Amygdala (tissue), 56 donors: ENCODE data around the gene GDF2.
A peak's percentile ranks its signal among the peaks of the same experiment; 100 is the strongest.

Source experiments
- DNase-seq, 56 donors: peaks; one replicate each; lab custom pipeline; 2025; lab: John Stamatoyannopoulos, UW

GDF2 gene

GRCh38 chr10:47311193-47311931 lies 10.9 kb upstream of the GDF2 start:
- DNase-seq: no peak

DNA sequence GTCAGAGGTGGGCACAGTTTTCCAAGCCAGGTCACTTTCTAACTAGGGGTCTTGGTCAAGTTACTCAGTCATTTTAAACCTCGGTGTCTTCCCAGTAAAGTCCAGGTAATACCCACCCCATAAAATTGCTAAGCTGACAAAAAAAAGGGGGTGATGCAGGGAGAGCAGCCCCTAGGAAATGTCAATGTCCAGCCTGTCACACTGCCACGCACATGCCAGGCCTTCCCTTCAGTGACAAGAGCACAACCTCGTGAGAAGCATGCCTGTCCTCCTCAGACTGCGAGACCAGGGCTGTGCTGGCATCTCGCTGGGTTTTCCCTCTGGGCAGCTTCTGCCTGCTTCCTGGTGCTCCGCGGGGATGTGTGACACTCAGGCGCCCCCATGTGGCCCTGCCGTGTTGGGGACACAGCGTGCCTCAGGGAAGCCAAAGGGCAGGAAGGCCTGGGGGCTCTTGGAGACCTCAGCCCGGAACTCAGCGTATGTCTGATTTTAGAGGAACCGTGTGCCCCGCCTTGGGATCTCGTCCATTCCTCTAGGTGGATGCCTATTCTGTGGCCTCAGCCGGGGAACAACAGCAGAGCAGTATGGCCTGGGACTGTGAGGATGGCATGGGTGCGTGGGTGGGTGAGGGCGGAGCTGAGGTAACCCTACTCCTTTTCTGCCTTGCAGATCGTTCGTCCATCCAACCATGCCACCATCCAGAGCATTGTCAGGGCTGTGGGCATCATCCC lies 10.2 kb upstream of the GDF2 start:
- peak in 54 of 56 donors; percentile 10 to 87 (median 60) for DNase-seq

GRCh38 chr10:47312663-47312995 lies 9.6 kb upstream of the GDF2 start:
- DNase-seq: no peak

DNA sequence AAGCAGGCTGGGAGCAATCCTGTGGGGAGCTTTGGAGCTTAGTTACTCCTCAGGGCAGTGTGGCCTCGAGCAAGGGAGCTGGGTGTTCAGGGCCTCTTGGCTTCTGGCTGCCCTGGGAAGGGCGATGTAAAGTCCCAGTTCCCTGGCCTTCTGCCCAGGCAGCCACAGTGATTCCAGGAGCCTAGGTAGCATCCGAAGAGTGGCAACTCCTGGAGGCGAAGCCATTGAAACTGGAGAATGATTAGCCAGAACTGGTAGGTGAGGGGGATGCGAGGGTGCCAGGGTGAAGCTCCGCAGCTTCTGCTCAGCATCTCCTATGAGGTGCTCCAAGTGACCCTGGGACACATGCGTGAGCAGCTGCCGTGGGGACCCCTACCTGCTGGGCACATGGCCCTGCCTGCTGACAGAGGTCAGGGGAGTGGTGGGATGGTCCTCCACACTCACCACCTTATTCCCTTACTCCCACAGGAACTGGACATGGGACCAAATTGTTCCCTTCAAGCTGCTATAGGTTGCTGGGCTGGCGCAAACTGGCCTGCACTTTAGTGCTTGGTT lies 7.8 kb upstream of the GDF2 start:
- no peak for DNase-seq

- no peak for DNase-seq
Observed at GRCh38 chr10:47315421-47315820, 6.8 kb upstream of the GDF2 start.

- DNase-seq: no peak
Observed at GRCh38 chr10:47316131-47316530, 6.1 kb upstream of the GDF2 start.

DNA sequence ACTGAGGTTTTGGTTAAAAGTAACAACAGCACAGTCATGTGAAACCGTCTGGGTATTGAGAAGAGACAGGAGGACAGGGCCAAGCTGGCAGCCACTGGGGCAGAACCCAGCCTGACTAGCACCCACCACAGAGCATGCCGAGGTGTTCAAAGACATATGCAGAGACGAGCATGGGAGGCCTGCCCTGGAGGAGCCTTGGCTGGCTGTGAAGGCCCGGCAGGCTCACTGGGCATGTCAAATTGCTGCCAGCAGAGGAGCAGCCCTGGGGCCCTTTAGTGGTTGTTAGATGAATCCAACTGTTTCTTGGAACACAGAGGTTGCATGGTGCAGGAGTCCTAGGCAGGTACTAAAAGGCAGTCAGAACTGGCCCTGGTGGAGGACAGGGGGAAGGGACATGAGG lies 5.0 kb upstream of the GDF2 start:
- no peak for DNase-seq

GRCh38 chr10:47318706-47319105 lies 3.5 kb upstream of the GDF2 start:
- no peak for DNase-seq

- no peak for DNase-seq
Observed at GRCh38 chr10:47319784-47320183, 2.5 kb upstream of the GDF2 start.

- DNase-seq: no peak
Observed at GRCh38 chr10:47320812-47321211, 1.4 kb upstream of the GDF2 start.

GRCh38 chr10:47321521-47322195 lies 596 bp upstream of the GDF2 start:
- DNase-seq: no peak

DNA sequence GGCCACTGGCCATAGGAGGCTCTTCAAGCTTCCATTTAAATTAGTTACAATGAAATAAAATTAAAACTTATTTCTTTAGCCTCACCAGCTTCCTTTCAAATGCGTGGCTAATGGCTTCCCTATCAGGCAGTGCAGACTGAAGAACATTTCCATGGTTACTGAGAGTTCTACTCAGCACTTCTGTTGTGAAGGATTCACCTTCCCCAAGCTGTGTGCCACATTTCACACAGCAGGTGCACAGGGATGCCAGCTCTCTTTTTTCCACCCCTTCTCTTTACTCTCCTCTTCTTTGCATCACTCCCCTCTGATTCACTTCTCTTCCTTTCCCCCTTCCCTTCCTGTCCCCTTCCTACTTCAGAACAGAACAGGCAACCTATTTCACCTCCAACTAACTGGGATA lies 833 bp downstream of the GDF2 start:
- no peak for DNase-seq

DNA sequence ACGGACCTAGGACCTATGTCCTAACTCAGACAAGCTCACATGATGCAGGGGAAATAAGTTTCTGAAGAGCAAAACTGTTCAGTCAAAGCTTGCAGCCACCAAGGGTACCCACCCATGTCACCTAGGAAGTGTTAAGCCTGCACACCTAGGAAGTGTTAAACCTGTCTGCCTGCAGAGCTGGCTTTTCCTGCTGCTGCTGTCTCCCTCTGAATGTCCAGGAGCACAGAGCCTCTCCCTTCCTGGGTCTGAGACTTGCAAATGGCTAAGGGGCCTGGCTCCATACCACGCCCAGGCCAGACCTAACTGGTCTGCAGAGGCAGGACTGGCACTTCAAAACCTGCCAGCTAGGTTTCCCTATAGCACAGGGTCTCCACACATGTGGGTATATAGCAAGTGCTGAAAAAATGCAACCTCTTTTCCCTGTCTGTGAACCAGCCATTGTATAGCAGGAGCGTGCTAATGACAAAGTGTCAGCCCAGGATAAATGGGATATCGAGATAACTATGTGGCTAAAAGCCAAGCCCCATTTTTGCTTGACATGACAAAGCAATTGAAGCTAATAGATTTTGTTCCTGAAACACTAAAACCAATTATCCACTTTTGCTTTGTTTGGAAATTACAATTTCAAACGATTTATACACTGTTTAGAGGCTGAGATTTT lies 1.5 kb downstream of the GDF2 start:
- DNase-seq: no peak

DNA sequence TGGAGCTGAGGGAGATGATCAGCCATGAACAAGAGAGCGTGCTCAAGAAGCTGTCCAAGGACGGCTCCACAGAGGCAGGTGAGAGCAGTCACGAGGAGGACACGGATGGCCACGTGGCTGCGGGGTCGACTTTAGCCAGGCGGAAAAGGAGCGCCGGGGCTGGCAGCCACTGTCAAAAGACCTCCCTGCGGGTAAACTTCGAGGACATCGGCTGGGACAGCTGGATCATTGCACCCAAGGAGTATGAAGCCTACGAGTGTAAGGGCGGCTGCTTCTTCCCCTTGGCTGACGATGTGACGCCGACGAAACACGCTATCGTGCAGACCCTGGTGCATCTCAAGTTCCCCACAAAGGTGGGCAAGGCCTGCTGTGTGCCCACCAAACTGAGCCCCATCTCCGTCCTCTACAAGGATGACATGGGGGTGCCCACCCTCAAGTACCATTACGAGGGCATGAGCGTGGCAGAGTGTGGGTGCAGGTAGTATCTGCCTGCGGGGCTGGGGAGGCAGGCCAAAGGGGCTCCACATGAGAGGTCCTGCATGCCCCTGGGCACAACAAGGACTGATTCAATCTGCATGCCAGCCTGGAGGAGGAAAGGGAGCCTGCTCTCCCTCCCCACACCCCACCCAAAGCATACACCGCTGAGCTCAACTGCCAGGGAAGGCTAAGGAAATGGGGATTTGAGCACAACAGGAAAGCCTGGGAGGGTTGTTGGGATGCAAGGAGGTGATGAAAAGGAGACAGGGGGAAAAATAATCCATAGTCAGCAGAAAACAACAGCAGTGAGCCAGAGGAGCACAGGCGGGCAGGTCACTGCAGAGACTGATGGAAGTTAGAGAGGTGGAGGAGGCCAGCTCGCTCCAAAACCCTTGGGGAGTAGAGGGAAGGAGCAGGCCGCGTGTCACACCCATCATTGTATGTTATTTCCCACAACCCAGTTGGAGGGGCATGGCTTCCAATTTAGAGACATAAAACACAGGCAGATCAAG lies 3.3 kb downstream of the GDF2 start:
- no peak for DNase-seq

DNA sequence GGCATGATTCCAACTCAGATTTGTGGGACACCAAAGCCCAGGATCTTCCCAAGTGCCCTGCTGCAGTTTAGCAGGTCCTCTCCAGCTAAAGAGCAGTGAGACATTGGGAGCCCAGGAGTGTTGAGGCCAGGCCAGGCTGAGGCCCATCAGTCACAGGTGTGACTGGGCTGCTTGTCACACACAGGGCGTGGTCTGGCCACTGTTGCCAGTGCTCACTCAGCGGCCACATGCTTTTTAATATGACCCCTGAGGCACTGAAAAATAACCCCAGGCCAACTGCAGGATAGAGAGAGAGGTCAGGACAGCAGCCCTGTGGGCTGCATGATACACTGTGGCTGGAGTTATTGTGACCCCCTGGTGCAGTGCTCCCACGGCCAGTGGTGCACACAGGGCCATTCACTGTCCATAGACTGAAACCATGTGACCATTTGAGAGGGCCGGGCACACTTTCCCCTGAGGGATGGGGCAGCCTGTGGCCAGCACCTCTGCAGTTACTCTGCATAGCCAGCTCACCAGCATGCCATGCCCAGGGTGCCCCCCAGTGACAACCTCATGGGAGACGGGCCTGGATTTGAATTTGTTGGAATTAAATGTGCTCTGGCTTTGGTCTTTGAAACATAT lies 4.2 kb downstream of the GDF2 start:
- DNase-seq: no peak

GRCh38 chr10:47326927-47327330 lies 4.7 kb downstream of the GDF2 start:
- no peak for DNase-seq

DNA sequence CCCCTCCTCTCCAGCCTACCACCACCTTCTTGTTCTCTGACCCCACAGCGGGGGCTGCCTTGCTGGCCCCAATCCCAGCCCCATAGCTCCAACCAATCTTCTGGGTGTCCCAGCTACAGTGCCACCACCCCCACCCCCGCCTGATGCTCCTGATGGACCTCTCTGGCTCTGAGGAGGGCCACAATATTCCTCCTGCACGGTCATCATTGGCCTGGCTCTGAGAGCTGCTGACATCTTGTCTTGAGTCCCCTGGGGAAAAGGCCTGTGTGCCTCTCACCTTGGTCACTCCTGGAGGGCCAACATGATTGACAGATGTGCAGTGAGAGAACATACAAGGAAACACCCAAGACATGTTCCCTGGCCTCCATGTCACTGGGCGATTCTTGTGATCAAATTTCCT lies 7.6 kb downstream of the GDF2 start:
- no peak for DNase-seq

DNA sequence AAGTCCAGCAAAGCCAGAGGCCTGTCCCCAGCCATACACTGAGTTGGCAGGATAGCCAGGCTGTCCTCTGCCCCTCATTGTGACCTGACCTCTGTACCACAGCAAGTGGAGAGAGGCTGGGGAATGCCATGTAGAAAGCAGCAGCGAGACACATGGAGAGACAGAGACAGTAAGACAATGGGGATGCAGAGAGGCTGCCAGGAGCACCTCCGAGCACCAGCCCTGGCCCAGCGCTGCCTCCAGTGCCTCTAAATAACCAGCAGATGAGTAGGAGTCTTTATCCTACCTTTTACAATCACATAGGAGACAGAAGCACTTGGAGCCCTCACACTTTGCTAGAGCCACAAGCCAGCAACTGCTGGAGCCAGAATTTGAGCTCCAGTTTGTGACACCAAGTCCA lies 8.1 kb downstream of the GDF2 start:
- no peak for DNase-seq

DNA sequence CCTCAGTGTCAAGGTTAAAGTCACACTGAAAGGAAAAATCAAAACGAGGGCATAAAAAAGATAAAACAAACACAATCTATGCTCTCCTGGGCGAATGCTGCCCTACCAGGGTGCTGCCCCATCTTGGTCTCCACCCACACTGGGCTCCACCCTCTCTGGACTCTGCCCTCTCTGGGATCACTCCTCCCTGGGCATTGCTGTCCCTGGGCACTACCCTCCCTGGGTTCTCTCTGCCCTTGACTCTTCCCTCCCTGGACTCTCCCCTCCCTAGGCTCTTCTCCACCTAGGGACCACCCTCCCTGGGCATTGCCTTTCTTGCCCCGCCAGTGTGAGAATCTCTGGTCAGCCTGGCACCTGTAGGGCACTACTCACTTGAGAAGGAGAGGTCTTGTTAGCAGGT lies 8.6 kb downstream of the GDF2 start:
- no peak for DNase-seq
